WTC11 (cell line): ENCODE data around the gene MAP7D1. TPM values are rescaled to one million over a fixed set of nuclear protein-coding genes. Genes with fewer than 3 reads are reported as not detected.
A peak's percentile ranks its signal among the peaks of the same experiment; 100 is the strongest.

Experiments used
- ATAC-seq: fragments of 200-7000 bp; cut with Tn5 transposase; 2 replicates; pipeline ENCODE4 v1.10.0; 2021; ENCODE audit warnings: mild to moderate bottlenecking, moderate library complexity
- CTCF ChIA-PET: fragments of 300-600 bp; sonication (Branson Sonifier 250); formaldehyde crosslinking; loops from one replicate; lab custom pipeline; 2021; ENCODE audit warnings: antibody characterized with exemption; lab: Charles Lee
- POLR2A ChIA-PET: fragments of 350-600 bp; sonication (Branson Sonifier 250); formaldehyde crosslinking; loops from one replicate; lab custom pipeline; 2021; ENCODE audit warnings: antibody characterized with exemption; lab: Charles Lee
- DNase-seq: peaks from one replicate; pipeline ENCODE4 v3.0.0; 2021; ENCODE audit warnings: low spot score
- H3K27ac Mint-ChIP-seq: 2 replicates; pipeline ENCODE4 v1.8.0; 2021; ENCODE audit warnings: mixed read lengths
- H3K27me3 Mint-ChIP-seq: 2 replicates; pipeline ENCODE4 v1.8.0; 2021; ENCODE audit warnings: low read depth, mild to moderate bottlenecking, moderate library complexity, mixed read lengths
- H3K36me3 Mint-ChIP-seq: 2 replicates; pipeline ENCODE4 v1.8.0; 2021; ENCODE audit warnings: mixed read lengths
- H3K4me1 Mint-ChIP-seq: 2 replicates; pipeline ENCODE4 v1.8.0; 2022; ENCODE audit warnings: mixed read lengths
- H3K4me3 Mint-ChIP-seq: 2 replicates; pipeline ENCODE4 v1.8.0; 2021; ENCODE audit warnings: mild to moderate bottlenecking, moderate library complexity, mixed read lengths
- H3K9me3 Mint-ChIP-seq: 2 replicates; pipeline ENCODE4 v1.8.0; 2021; ENCODE audit warnings: mixed read lengths
- AFF4 ChIP-seq: sonication (generic); formaldehyde crosslinking; IDR thresholded peaks from 2 replicates; pipeline ENCODE4 v1.8.1; 2023; ENCODE audit warnings: mild to moderate bottlenecking, missing genetic modification reagents, borderline replicate concordance
- ATF1 ChIP-seq: sonication (generic); formaldehyde crosslinking; IDR thresholded peaks from 2 replicates; pipeline ENCODE4 v1.8.1; 2023; ENCODE audit warnings: mild to moderate bottlenecking, moderate library complexity, missing genetic modification reagents
- ATF2 ChIP-seq: sonication (generic); formaldehyde crosslinking; IDR thresholded peaks from 2 replicates; pipeline ENCODE4 v1.8.1; 2022; ENCODE audit warnings: low read depth, missing genetic modification reagents, borderline replicate concordance
- ATF6 ChIP-seq: sonication (generic); formaldehyde crosslinking; IDR thresholded peaks from 2 replicates; pipeline ENCODE4 v1.8.1; 2023; ENCODE audit warnings: mild to moderate bottlenecking, missing genetic modification reagents
- CDX4 ChIP-seq: fragments of 250-450 bp; sonication (Bioruptor Pico); IDR thresholded peaks from 2 replicates; pipeline ENCODE4 v1.9.0; 2021; ENCODE audit warnings: moderate library complexity, mild to moderate bottlenecking, inconsistent platforms, borderline replicate concordance
- E2F1 ChIP-seq: sonication (generic); formaldehyde crosslinking; IDR thresholded peaks from 2 replicates; pipeline ENCODE4 v1.8.0; 2022; ENCODE audit warnings: mild to moderate bottlenecking, missing genetic modification reagents
- ETV6 ChIP-seq: sonication (generic); formaldehyde crosslinking; IDR thresholded peaks from 2 replicates; pipeline ENCODE4 v1.8.1; 2022; ENCODE audit warnings: mild to moderate bottlenecking, missing genetic modification reagents
- FOXK1 ChIP-seq: sonication (generic); formaldehyde crosslinking; IDR thresholded peaks from 2 replicates; pipeline ENCODE4 v1.8.0; 2022; ENCODE audit warnings: mild to moderate bottlenecking, moderate library complexity, missing genetic modification reagents
- HMGXB4 ChIP-seq: sonication (generic); formaldehyde crosslinking; IDR thresholded peaks from 2 replicates; pipeline ENCODE4 v1.8.1; 2023; ENCODE audit warnings: mild to moderate bottlenecking, moderate library complexity, missing genetic modification reagents
- NFYB ChIP-seq: sonication (generic); formaldehyde crosslinking; conservative IDR thresholded peaks from 2 replicates; pipeline ENCODE4 v1.8.0; 2022; ENCODE audit warnings: low read depth, missing genetic modification reagents
- NR2C2 ChIP-seq: sonication (generic); formaldehyde crosslinking; IDR thresholded peaks from 2 replicates; pipeline ENCODE4 v1.8.0; 2022; ENCODE audit warnings: mild to moderate bottlenecking, missing genetic modification reagents
- RORB ChIP-seq: fragments of 250-450 bp; sonication (Bioruptor Pico); IDR thresholded peaks from 2 replicates; pipeline ENCODE4 v1.9.0; 2021; ENCODE audit warnings: mild to moderate bottlenecking
- SOX15 ChIP-seq: fragments of 250-450 bp; sonication (Bioruptor Pico); IDR thresholded peaks from 2 replicates; pipeline ENCODE4 v1.9.0; 2021; ENCODE audit warnings: mild to moderate bottlenecking
- STAT6 ChIP-seq: sonication (generic); formaldehyde crosslinking; conservative IDR thresholded peaks from 2 replicates; pipeline ENCODE4 v1.8.1; 2023; ENCODE audit warnings: mild to moderate bottlenecking, low read depth, missing genetic modification reagents, moderate library complexity
- USF1 ChIP-seq: sonication (generic); formaldehyde crosslinking; IDR thresholded peaks from 2 replicates; pipeline ENCODE4 v1.8.0; 2022; ENCODE audit warnings: mild to moderate bottlenecking, missing genetic modification reagents
- ZNF138 ChIP-seq: sonication (generic); formaldehyde crosslinking; conservative IDR thresholded peaks from 2 replicates; pipeline ENCODE4 v1.8.1; 2022; ENCODE audit warnings: mild to moderate bottlenecking, moderate library complexity, missing genetic modification reagents
- total RNA-seq: library from RNA; stranded (reverse); gene quantifications from 3 replicates; pipeline ENCODE4 v1.2.3, GENCODE V29; 2021

MAP7D1 gene
- total RNA-seq, 1 experiment from 2014 or later = 88.7 TPM

GRCh38 chr1:36160388-36160948, 4.5 kb downstream of the MAP7D1 start:
- TF ChIP-seq ATF1 (CRISPR knock-in tag) (no peak), CDX4 (no peak), ATF2 (no peak), ATF6 (CRISPR knock-in tag) (no peak), RORB (CRISPR knock-in tag) (no peak), NFYB (CRISPR knock-in tag) (no peak), E2F1 (CRISPR knock-in tag) (no peak), SOX15 (CRISPR knock-in tag) (no peak), USF1 (CRISPR knock-in tag) (no peak), NR2C2 (CRISPR knock-in tag) (no peak)
- TF ChIP-seq, all 79 proteins: peak for 0
- no peak for ATAC-seq
- Mint-ChIP-seq H3K4me3 (peak overlapping the region; percentile 67; the same call in 1 of the 2 replicates), H3K27me3 (no peaks in the 10 kb centered on the region; the same call in 1 of the 2 replicates), H3K9me3 (no peaks in the 10 kb centered on the region), H3K4me1 (peaks cover 41% of the 10 kb centered on the region), H3K27ac (peak overlapping the region; percentile 92; the same call in 1 of the 2 replicates), H3K36me3 (no peaks in the 10 kb centered on the region)
- no peak for DNase-seq
- CTCF ChIA-PET = interaction anchor here (0.5 to 4.7 kb wide), 20 partner anchors 9 to 235 kb away, joined by 3 to 74 read pairs (median 9); partner anchors contain the start of genes SH3D21, TEKT2, THRAP3 and TRAPPC3
- POLR2A ChIA-PET = interaction anchor here (0.5 to 3.0 kb wide), 4 partner anchors 10 to 31 kb away, joined by 3 to 19 read pairs (median 4); partner anchors contain the start of gene TRAPPC3

- DNase-seq = peak; percentile 71
- no peaks in the 10 kb centered on the region for H3K27me3 Mint-ChIP-seq
- H3K4me3 Mint-ChIP-seq = peak overlapping the region; percentile 67
- no peak for TF ChIP-seq ETV6 (CRISPR knock-in tag)
- TF ChIP-seq NFYB (CRISPR knock-in tag) = 0 out of 2 replicates have a peak, but pooled peaks have one; percentile 19
- no peak for TF ChIP-seq STAT6 (CRISPR knock-in tag)
- TF ChIP-seq AFF4 (CRISPR knock-in tag) = no peak
- 0 out of 2 replicates have a peak, but pooled peaks have one; percentile 69 for TF ChIP-seq HMGXB4 (CRISPR knock-in tag)
- TF ChIP-seq FOXK1 (CRISPR knock-in tag) = peak; percentile 66; the same call in 1 of the 2 replicates
- no peak for TF ChIP-seq CDX4
- TF ChIP-seq ZNF138 = no peak
These were observed 5.1 kb downstream of the MAP7D1 start for GRCh38 chr1:36160949-36161485.

More at GRCh38 chr1:36160949-36161485, 5.1 kb downstream of the MAP7D1 start:
- peak; percentile 76 for ATAC-seq
- H3K9me3 Mint-ChIP-seq = no peaks in the 10 kb centered on the region
- H3K4me1 Mint-ChIP-seq = peaks cover 41% of the 10 kb centered on the region
- peak overlapping the region; percentile 88 for H3K27ac Mint-ChIP-seq
- no peaks in the 10 kb centered on the region for H3K36me3 Mint-ChIP-seq
- ChIA-PET POLR2A (interaction anchor here (0.5 to 3.0 kb wide), 5 partner anchors 11 to 31 kb away, joined by 3 to 19 read pairs (median 3); partner anchors contain the start of gene TRAPPC3), CTCF (interaction anchor here (0.5 to 4.7 kb wide), 21 partner anchors 9 to 235 kb away, joined by 3 to 74 read pairs (median 9); partner anchors contain the start of genes SH3D21, TEKT2, THRAP3 and TRAPPC3)
